Neural progenitor cell (in vitro differentiated cells): ENCODE results near the gene MBP. TPM values are rescaled to one million over a fixed set of nuclear protein-coding genes. Genes with fewer than 3 reads are reported as not detected.

Experiments
- DNase-seq: peaks from one replicate; pipeline ENCODE4 v3.0.0-alpha.2; 2016; ENCODE audit warnings: low spot score
- H2AFZ ChIP-seq: fragments of 200-600 bp; sonication (generic); replicated peaks from 2 replicates; pipeline ENCODE4 v1.6.1; 2016; ENCODE audit warnings: antibody characterized with exemption
- H3F3A ChIP-seq: fragments of 200-600 bp; sonication (generic); 2 replicates; pipeline ENCODE4 v1.6.1; 2016; ENCODE audit warnings: antibody characterized with exemption, low read depth
- H3K27ac ChIP-seq: fragments of 200-600 bp; sonication (generic); 2 replicates; pipeline ENCODE4 v1.5.1; 2016; ENCODE audit warnings: mild to moderate bottlenecking
- H3K27me3 ChIP-seq: fragments of 200-600 bp; sonication (generic); 2 replicates; pipeline ENCODE4 v1.6.1; 2016; ENCODE audit warnings: mild to moderate bottlenecking, moderate library complexity
- H3K36me3 ChIP-seq: fragments of 200-600 bp; sonication (generic); 2 replicates; pipeline ENCODE4 v1.5.1; 2016
- H3K4me1 ChIP-seq: fragments of 200-600 bp; sonication (generic); 2 replicates; pipeline ENCODE4 v1.6.1; 2016; ENCODE audit warnings: mixed run types
- H3K4me2 ChIP-seq: fragments of 200-600 bp; sonication (generic); 2 replicates; pipeline ENCODE4 v1.6.1; 2016
- H3K4me3 ChIP-seq: fragments of 200-600 bp; sonication (generic); 2 replicates; pipeline ENCODE4 v1.5.1; 2016
- H3K79me2 ChIP-seq: fragments of 200-600 bp; sonication (generic); 2 replicates; pipeline ENCODE4 v1.6.1; 2016; ENCODE audit warnings: low read depth
- H3K9ac ChIP-seq: fragments of 200-600 bp; sonication (generic); 2 replicates; pipeline ENCODE4 v1.6.1; 2016
- H3K9me3 ChIP-seq: fragments of 200-600 bp; sonication (generic); 2 replicates; pipeline ENCODE4 v1.5.1; 2016; ENCODE audit warnings: low read depth
- H4K20me1 ChIP-seq: fragments of 200-600 bp; sonication (generic); 2 replicates; pipeline ENCODE4 v1.6.1; 2016; ENCODE audit warnings: low read depth
- H3K27ac Mint-ChIP-seq: 3 replicates; pipeline ENCODE4 v1.8.0; 2021; ENCODE audit warnings: mixed read lengths
- H3K27me3 Mint-ChIP-seq: 2 replicates; pipeline ENCODE4 v1.8.0; 2022; ENCODE audit warnings: low read depth, mild to moderate bottlenecking, inconsistent platforms, moderate library complexity, mixed read lengths; ENCODE audit not compliant: insufficient read depth
- H3K36me3 Mint-ChIP-seq: 3 replicates; pipeline ENCODE4 v1.8.0; 2021; ENCODE audit warnings: mixed read lengths
- H3K4me1 Mint-ChIP-seq: 3 replicates; pipeline ENCODE4 v1.8.0; 2021; ENCODE audit warnings: mixed read lengths
- H3K4me3 Mint-ChIP-seq: 3 replicates; pipeline ENCODE4 v1.8.0; 2021; ENCODE audit warnings: mild to moderate bottlenecking, moderate library complexity, mixed read lengths
- H3K9me3 Mint-ChIP-seq: 3 replicates; pipeline ENCODE4 v1.8.0; 2020; ENCODE audit warnings: mixed read lengths
- EZH2 ChIP-seq: fragments of 200-600 bp; sonication (generic); IDR thresholded peaks from 2 replicates; pipeline ENCODE4 v1.6.1; 2017; ENCODE audit warnings: antibody characterized with exemption, mild to moderate bottlenecking, moderate library complexity
- EZH2phosphoT487 ChIP-seq: fragments of 200-600 bp; sonication (generic); IDR thresholded peaks from 2 replicates; pipeline ENCODE4 v1.6.1; 2017; ENCODE audit warnings: antibody characterized with exemption
- total RNA-seq: library from RNA; depleted of rRNA; stranded (reverse); fragments of >200 nt; gene quantifications from 2 replicates; pipeline ENCODE4 v1.2.3, GENCODE V29; 2015; ENCODE audit warnings: low replicate concordance
- TF ChIP-seq, protein P1 (sequence below): fragments of 200-600 bp; sonication (generic); IDR thresholded peaks from 2 replicates; pipeline ENCODE4 v1.5.1; 2017; ENCODE audit warnings: antibody characterized with exemption, mild to moderate bottlenecking

The MBP gene
- total RNA-seq, 1 donor from 2014 or later: 0.64 TPM

DNA sequence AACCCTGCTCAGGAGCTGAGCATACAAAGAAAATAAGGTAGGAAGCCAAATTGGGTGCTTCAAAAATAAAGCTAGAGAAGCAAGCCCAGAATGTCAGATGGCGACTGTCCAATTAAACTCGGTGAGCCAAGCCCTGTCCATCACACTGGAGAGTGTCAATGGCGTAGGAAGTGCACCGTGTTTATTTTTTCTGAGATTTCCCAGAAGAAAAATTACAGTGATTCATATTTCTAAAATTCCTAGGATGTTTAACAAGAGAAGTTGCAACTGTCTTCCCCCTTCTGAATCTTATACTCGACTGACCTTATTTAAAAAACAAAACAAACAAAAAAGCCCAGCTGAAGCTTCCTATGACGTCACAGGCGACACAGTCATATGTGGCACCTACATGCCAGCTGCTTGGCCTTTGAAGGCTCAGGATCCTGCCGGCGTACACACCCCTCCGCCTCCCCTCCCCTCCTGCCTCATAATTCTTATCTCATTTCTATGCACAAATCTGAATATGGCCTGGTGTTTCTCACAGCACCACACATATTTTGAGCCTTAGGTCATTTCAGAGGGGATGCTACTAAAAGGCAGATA, 60.8 kb downstream of the MBP start:
- H3K4me2 ChIP-seq: no peak overlapping the region
- no peaks in the 10 kb centered on the region for H3K27me3 Mint-ChIP-seq
- H3K27ac ChIP-seq: no peak overlapping the region
- peaks cover 16% of the 10 kb centered on the region for H3K4me1 ChIP-seq
- no peak overlapping the region for H3K4me3 Mint-ChIP-seq
- no peaks in the 10 kb centered on the region for H3K36me3 Mint-ChIP-seq
- no peak overlapping the region for H3K9ac ChIP-seq
- peaks cover 32% of the 10 kb centered on the region for H3K4me1 Mint-ChIP-seq
- no peaks in the 10 kb centered on the region for H3K27me3 ChIP-seq
- H3F3A ChIP-seq: peaks cover 13% of the 10 kb centered on the region
- no peaks in the 10 kb centered on the region for H3K36me3 ChIP-seq
- no peak for TF ChIP-seq EZH2
- no peaks in the 10 kb centered on the region for H3K79me2 ChIP-seq
- H3K4me3 ChIP-seq: no peak overlapping the region
- no peak overlapping the region for H2AFZ ChIP-seq
- no peak for DNase-seq
- no peaks in the 10 kb centered on the region for H4K20me1 ChIP-seq
- no peak overlapping the region for H3K27ac Mint-ChIP-seq
- no peaks in the 10 kb centered on the region for H3K9me3 Mint-ChIP-seq
- no peaks in the 10 kb centered on the region for H3K9me3 ChIP-seq

DNA sequence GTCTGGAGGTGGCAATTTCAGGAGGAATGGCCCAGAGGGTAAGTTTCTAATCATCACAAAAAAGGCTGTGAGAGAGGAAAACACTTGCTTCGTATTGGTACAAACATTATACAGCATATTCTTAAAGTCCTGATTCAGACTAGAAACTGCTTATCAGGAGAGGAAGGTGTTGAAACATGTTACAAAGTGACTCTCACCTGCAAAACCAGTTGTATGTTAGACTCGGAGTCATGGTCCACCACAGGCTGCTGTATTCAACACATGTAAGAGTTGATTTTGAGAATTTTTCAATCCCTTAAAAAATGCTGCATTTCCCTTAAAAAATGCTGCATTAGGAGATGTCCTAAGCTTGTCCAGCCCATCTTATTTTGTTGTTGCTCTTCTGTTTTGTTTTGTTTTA, 61.5 kb downstream of the MBP start:
- Histone ChIP-seq H3F3A (peaks cover 13% of the 10 kb centered on the region), H2AFZ (no peak overlapping the region), H3K9me3 (no peaks in the 10 kb centered on the region), H3K27me3 (no peaks in the 10 kb centered on the region), H3K9ac (no peak overlapping the region), H3K4me3 (no peak overlapping the region), H3K36me3 (no peaks in the 10 kb centered on the region), H3K27ac (no peak overlapping the region), H3K4me2 (no peak overlapping the region), H4K20me1 (no peaks in the 10 kb centered on the region), H3K79me2 (no peaks in the 10 kb centered on the region), H3K4me1 (peaks cover 16% of the 10 kb centered on the region)
- DNase-seq: no peak
- peaks cover 32% of the 10 kb centered on the region for H3K4me1 Mint-ChIP-seq
- no peak overlapping the region for H3K4me3 Mint-ChIP-seq
- H3K9me3 Mint-ChIP-seq: no peaks in the 10 kb centered on the region
- H3K27me3 Mint-ChIP-seq: no peaks in the 10 kb centered on the region
- no peaks in the 10 kb centered on the region for H3K36me3 Mint-ChIP-seq
- TF ChIP-seq EZH2phosphoT487 (no peak), EZH2 (no peak)
- TF ChIP-seq, protein P1, sequence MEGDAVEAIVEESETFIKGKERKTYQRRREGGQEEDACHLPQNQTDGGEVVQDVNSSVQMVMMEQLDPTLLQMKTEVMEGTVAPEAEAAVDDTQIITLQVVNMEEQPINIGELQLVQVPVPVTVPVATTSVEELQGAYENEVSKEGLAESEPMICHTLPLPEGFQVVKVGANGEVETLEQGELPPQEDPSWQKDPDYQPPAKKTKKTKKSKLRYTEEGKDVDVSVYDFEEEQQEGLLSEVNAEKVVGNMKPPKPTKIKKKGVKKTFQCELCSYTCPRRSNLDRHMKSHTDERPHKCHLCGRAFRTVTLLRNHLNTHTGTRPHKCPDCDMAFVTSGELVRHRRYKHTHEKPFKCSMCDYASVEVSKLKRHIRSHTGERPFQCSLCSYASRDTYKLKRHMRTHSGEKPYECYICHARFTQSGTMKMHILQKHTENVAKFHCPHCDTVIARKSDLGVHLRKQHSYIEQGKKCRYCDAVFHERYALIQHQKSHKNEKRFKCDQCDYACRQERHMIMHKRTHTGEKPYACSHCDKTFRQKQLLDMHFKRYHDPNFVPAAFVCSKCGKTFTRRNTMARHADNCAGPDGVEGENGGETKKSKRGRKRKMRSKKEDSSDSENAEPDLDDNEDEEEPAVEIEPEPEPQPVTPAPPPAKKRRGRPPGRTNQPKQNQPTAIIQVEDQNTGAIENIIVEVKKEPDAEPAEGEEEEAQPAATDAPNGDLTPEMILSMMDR: no peak
- H3K27ac Mint-ChIP-seq: no peak overlapping the region

DNA sequence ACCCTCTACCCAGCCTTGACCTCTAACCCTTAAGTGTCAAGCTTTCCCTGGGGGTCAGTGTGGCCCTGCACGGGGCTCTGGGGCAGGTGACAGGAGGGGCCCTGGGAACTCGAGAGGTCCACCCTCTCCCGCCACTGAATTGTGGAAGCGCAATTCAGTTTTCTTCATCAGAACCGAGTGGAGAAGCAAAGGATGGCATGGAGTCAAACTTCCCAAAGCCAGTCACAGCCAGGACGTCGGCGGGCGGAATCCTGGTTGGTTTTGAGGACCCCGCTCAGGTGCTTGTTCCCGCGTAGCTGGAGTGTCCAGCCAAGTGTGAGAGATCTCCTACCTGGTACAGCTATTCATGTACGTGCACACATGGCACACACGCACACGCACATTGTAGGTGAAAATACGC, 62.0 kb downstream of the MBP start:
- Mint-ChIP-seq H3K36me3 (no peaks in the 10 kb centered on the region), H3K9me3 (no peaks in the 10 kb centered on the region), H3K4me3 (no peak overlapping the region), H3K27ac (no peak overlapping the region), H3K4me1 (peaks cover 32% of the 10 kb centered on the region), H3K27me3 (no peaks in the 10 kb centered on the region)
- Histone ChIP-seq H3K4me1 (peaks cover 16% of the 10 kb centered on the region), H3K4me2 (no peak overlapping the region), H3K9me3 (no peaks in the 10 kb centered on the region), H4K20me1 (no peaks in the 10 kb centered on the region), H3F3A (peaks cover 13% of the 10 kb centered on the region), H3K79me2 (no peaks in the 10 kb centered on the region), H2AFZ (no peak overlapping the region), H3K27ac (no peak overlapping the region), H3K9ac (no peak overlapping the region), H3K4me3 (no peak overlapping the region), H3K27me3 (no peaks in the 10 kb centered on the region), H3K36me3 (no peaks in the 10 kb centered on the region)
- no peak for DNase-seq
- TF ChIP-seq EZH2phosphoT487 (no peak), EZH2 (no peak)
- TF ChIP-seq, protein P1: no peak

DNA sequence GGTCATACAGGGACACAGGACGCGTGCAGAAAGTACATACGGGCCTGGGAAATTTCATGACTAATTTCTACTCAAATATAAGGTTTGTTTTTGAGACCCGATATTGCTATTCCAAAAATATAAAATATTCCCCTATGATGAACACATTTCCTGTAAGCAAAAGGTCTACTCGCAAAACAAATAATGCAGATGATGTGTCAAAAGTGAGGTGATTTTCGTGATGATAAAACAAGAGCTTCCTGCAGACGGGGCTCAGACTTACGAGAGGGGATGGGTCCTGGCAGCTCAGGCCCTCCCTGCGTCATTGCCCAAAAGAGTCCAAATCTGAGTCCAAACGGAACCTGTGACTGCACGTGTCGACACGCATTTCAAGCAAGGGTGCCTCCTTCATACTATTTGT, 62.7 kb downstream of the MBP start:
- Histone ChIP-seq H4K20me1 (no peaks in the 10 kb centered on the region), H3K9ac (no peak overlapping the region), H3K27ac (no peak overlapping the region), H3K79me2 (no peaks in the 10 kb centered on the region), H3K4me2 (no peak overlapping the region), H3K4me1 (peaks cover 16% of the 10 kb centered on the region), H2AFZ (no peak overlapping the region), H3K4me3 (no peak overlapping the region), H3K9me3 (no peaks in the 10 kb centered on the region), H3K36me3 (no peaks in the 10 kb centered on the region), H3K27me3 (no peaks in the 10 kb centered on the region), H3F3A (peaks cover 13% of the 10 kb centered on the region)
- no peaks in the 10 kb centered on the region for H3K9me3 Mint-ChIP-seq
- no peaks in the 10 kb centered on the region for H3K27me3 Mint-ChIP-seq
- H3K27ac Mint-ChIP-seq: peak overlapping the region; percentile 46
- H3K36me3 Mint-ChIP-seq: no peaks in the 10 kb centered on the region
- TF ChIP-seq, protein P1: no peak
- TF ChIP-seq EZH2 (no peak), EZH2phosphoT487 (no peak)
- peaks cover 32% of the 10 kb centered on the region for H3K4me1 Mint-ChIP-seq
- peak overlapping the region; percentile 36 for H3K4me3 Mint-ChIP-seq
- no peak for DNase-seq
